ENCODE data around the gene LIN28A.

Gene LIN28A

GRCh38 chr1:26387447-26387846, 23.2 kb upstream of the LIN28A start:
- DNase-seq (ENCODE audit: low read depth) = no peak

- DNase-seq (ENCODE audit: low read depth) = no peak
These were observed 21.7 kb upstream of the LIN28A start for GRCh38 chr1:26388791-26389445.

- no peak for DNase-seq (ENCODE audit: low read depth)
These were observed 20.9 kb upstream of the LIN28A start for GRCh38 chr1:26389604-26390247.

- no peak for DNase-seq (ENCODE audit: low read depth)
These were observed 19.2 kb upstream of the LIN28A start for GRCh38 chr1:26391450-26391849.

GRCh38 chr1:26395754-26396153, 14.9 kb upstream of the LIN28A start:
- no peak for DNase-seq (ENCODE audit: low read depth)

GRCh38 chr1:26399034-26399433, 11.6 kb upstream of the LIN28A start:
- DNase-seq (ENCODE audit: low read depth) = no peak

- DNase-seq (ENCODE audit: low read depth) = no peak
These were observed 8.7 kb upstream of the LIN28A start for GRCh38 chr1:26401891-26402290.

GRCh38 chr1:26403656-26404055, 7.0 kb upstream of the LIN28A start:
- DNase-seq (ENCODE audit: low read depth) = no peak

- no peak for DNase-seq (ENCODE audit: low read depth)
These were observed 6.0 kb upstream of the LIN28A start for GRCh38 chr1:26404641-26405040.

- no peak for DNase-seq (ENCODE audit: low read depth)
These were observed 5.2 kb upstream of the LIN28A start for GRCh38 chr1:26405281-26405915.

- peak; percentile 58 for DNase-seq (ENCODE audit: low read depth)
These were observed 2.0 kb upstream of the LIN28A start for GRCh38 chr1:26408604-26409003.

GRCh38 chr1:26409191-26409807, 1.3 kb upstream of the LIN28A start:
- no peak for DNase-seq (ENCODE audit: low read depth)

- DNase-seq (ENCODE audit: low read depth) = no peak
These were observed 1.0 kb downstream of the LIN28A start for GRCh38 chr1:26411624-26412074.

- no peak for DNase-seq (ENCODE audit: low read depth)
These were observed 1.7 kb downstream of the LIN28A start for GRCh38 chr1:26412180-26412840.

- DNase-seq (ENCODE audit: low read depth) = no peak
These were observed 2.4 kb downstream of the LIN28A start for GRCh38 chr1:26413031-26413430.

GRCh38 chr1:26417111-26417759, 6.6 kb downstream of the LIN28A start:
- peak; percentile 77 for DNase-seq (ENCODE audit: low read depth)

GRCh38 chr1:26418865-26419349, 8.3 kb downstream of the LIN28A start:
- DNase-seq (ENCODE audit: low read depth) = no peak

GRCh38 chr1:26419494-26419893, 8.9 kb downstream of the LIN28A start:
- no peak for DNase-seq (ENCODE audit: low read depth)

- no peak for DNase-seq (ENCODE audit: low read depth)
These were observed 19.1 kb downstream of the LIN28A start for GRCh38 chr1:26429721-26430120.

GRCh38 chr1:26431979-26432695, 21.5 kb downstream of the LIN28A start, which contains the start of gene DHDDS:
TSS of gene DHDDS (plus strand) at chr1:26432321. CDS start at chr1:26432946, 625 bp downstream.
- DNase-seq (ENCODE audit: low read depth) = peak; percentile 97

GRCh38 chr1:26432793-26433192, 22.2 kb downstream of the LIN28A start:
- DNase-seq (ENCODE audit: low read depth) = no peak
